ENCODE results near the gene BLZF1.
A peak's percentile ranks its signal among the peaks of the same experiment; 100 is the strongest.

The BLZF1 gene

DNA sequence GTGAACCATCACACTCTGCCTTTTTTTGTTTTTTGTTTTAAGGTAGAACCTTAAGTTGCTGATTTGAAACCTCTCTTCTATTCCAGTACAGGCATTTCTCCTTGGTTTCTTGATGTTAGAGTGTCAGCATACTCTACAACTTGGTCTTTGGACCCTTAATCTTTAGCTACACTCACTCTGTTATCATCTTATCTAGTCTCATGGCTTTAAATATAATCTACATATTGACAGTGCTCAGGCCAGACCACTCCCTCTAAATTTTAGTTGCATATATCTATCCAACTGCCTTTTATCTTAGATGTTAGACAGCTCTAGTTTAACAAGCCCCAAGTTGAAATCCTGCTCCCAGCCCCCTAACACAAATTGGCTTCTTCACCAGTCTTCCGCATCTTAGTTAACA is 22.5 kb upstream of the BLZF1 start:
- Histone ChIP-seq H3K4me1 (ENCODE audit: insufficient read depth, insufficient read length) (peaks cover 5% of the 10 kb centered on the region), H3K27me3 (ENCODE audit: insufficient read depth, insufficient read length) (no peaks in the 10 kb centered on the region), H3K4me3 (ENCODE audit: insufficient read length, low read depth) (no peak overlapping the region), H3K36me3 (ENCODE audit: insufficient read depth, insufficient read length, low read length) (no peaks in the 10 kb centered on the region), H3K9me3 (ENCODE audit: insufficient read depth, low read length) (peaks cover 16% of the 10 kb centered on the region), H3K9ac (ENCODE audit: insufficient read length, low read depth) (no peak overlapping the region)
- no peak for TF ChIP-seq SUZ12 (IDR thresholded peaks at IDR 0.05; ENCODE audit: extremely low read depth, insufficient read depth, insufficient read length)
- TF ChIP-seq ZNF274 (IDR thresholded peaks at IDR 0.05; ENCODE audit: low read depth, low read length), result no peak
- TF ChIP-seq YY1 (IDR thresholded peaks at IDR 0.05; ENCODE audit: insufficient read depth, insufficient read length), result no peak
- DNase-seq (ENCODE audit: low read depth, low spot score), result no peak

DNA sequence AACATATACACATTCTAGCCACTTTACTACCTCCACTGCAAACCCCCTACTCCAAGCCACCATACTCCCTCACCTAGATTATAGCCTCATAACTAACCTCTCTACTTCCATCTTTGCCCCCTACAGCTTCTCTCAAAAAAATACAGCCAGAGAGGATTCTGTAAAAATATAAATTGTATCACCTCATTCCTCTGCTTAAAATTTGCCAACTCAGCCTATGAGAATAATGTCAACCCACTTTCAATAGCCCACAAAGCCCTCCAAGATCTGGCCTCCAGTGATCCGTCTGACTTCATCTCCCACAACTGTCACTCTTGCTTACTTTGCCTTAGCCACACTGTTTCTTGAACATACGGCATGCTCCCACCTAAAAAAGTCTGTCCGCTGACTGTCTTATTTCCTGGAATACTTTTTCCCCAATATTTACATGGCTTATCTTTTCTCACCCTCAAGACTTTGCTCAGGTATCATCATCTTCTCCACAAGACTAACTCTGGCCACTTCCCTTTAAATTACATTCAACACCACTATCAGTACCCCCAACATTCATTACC is 21.9 kb upstream of the BLZF1 start:
- Histone ChIP-seq H3K4me3 (ENCODE audit: insufficient read length, low read depth) (no peak overlapping the region), H3K9ac (ENCODE audit: insufficient read length, low read depth) (no peak overlapping the region), H3K27me3 (ENCODE audit: insufficient read depth, insufficient read length) (no peaks in the 10 kb centered on the region), H3K4me1 (ENCODE audit: insufficient read depth, insufficient read length) (peaks cover 4% of the 10 kb centered on the region), H3K36me3 (ENCODE audit: insufficient read depth, insufficient read length, low read length) (no peaks in the 10 kb centered on the region), H3K9me3 (ENCODE audit: insufficient read depth, low read length) (peaks cover 10% of the 10 kb centered on the region)
- DNase-seq (ENCODE audit: low read depth, low spot score), result no peak
- TF ChIP-seq YY1 (IDR thresholded peaks at IDR 0.05; ENCODE audit: insufficient read depth, insufficient read length), result no peak
- no peak for TF ChIP-seq ZNF274 (IDR thresholded peaks at IDR 0.05; ENCODE audit: low read depth, low read length)
- no peak for TF ChIP-seq SUZ12 (IDR thresholded peaks at IDR 0.05; ENCODE audit: extremely low read depth, insufficient read depth, insufficient read length)

DNA sequence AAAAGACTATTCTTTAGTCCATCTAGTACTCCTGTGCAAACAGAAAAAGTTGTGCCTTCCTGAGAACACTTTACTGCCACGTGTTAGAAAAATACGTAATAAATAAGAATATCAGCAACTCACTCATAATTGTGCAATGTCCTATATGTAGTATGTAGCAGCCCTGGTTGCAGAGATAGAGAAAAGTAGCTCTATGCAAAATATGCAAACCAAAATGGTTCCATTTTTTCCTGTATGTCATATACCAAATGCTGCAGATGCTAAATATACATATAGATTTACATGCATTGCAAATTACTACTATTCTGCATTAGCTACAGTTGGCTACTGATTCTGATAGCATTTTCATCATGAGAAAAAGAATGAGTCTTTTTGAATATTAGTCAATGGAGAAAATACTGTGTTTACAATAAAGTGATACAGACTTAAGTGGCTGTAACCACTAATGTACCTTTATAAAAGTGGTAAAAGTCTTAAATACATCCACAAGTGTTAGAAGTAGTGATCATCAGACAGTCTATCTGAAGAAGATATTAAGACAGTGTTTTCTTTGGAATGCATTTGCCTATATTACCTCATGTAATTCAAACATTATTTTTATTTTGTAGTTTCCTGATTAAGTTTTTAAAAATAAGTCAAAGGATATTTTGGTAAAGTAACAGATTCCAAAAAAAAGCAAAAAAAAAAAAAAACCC is 20.2 kb upstream of the BLZF1 start:
- H3K4me3 ChIP-seq (ENCODE audit: insufficient read length, low read depth), result no peak overlapping the region

DNA sequence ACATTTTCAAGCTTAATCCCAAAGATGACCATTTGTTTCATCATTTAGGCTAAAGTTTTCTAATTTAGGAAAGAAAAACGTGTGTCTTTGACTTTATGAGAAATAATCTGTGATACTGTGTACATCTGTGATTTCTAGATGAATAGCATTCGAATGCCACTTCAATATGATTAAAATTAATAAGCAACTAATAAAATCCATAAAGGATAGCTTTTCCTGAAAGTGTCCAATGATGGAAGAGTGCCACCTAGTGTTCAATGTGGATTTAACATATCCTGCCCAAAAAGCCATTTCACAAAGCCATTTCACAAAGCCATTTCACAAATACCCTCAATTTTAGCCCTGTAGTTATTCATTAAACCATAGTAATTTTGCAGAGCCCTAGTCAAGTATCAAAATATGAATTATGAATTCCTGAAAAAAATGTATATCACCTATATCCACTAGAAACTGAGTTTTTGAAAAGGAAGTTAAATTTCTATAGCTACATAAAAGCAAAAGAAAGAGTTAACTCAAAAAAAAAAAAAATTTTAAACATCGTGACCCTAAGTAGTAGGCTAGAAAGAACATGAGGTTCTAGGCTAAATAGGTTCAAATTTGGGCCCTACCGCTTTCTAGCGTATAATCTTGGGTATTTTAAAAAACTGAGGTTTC is 19.5 kb upstream of the BLZF1 start:
- Histone ChIP-seq H3K27me3 (ENCODE audit: insufficient read depth, insufficient read length) (no peaks in the 10 kb centered on the region), H3K36me3 (ENCODE audit: insufficient read depth, insufficient read length, low read length) (no peaks in the 10 kb centered on the region), H3K4me3 (ENCODE audit: insufficient read length, low read depth) (no peak overlapping the region), H3K9ac (ENCODE audit: insufficient read length, low read depth) (no peak overlapping the region), H3K4me1 (ENCODE audit: insufficient read depth, insufficient read length) (no peaks in the 10 kb centered on the region), H3K9me3 (ENCODE audit: insufficient read depth, low read length) (no peaks in the 10 kb centered on the region)
- peak; percentile 47 for DNase-seq (ENCODE audit: low read depth, low spot score)
- TF ChIP-seq YY1 (IDR thresholded peaks at IDR 0.05; ENCODE audit: insufficient read depth, insufficient read length), result no peak
- TF ChIP-seq ZNF274 (IDR thresholded peaks at IDR 0.05; ENCODE audit: low read depth, low read length), result no peak
- no peak for TF ChIP-seq SUZ12 (IDR thresholded peaks at IDR 0.05; ENCODE audit: extremely low read depth, insufficient read depth, insufficient read length)

More for the DNA sequence above, 20.2 kb upstream of the BLZF1 start:
- no peak overlapping the region for H3K9ac ChIP-seq (ENCODE audit: insufficient read length, low read depth)
- DNase-seq (ENCODE audit: low read depth, low spot score), result no peak
- H3K4me1 ChIP-seq (ENCODE audit: insufficient read depth, insufficient read length), result no peaks in the 10 kb centered on the region
- no peaks in the 10 kb centered on the region for H3K36me3 ChIP-seq (ENCODE audit: insufficient read depth, insufficient read length, low read length)
- TF ChIP-seq ZNF274 (IDR thresholded peaks at IDR 0.05; ENCODE audit: low read depth, low read length) (no peak), SUZ12 (IDR thresholded peaks at IDR 0.05; ENCODE audit: extremely low read depth, insufficient read depth, insufficient read length) (no peak), YY1 (IDR thresholded peaks at IDR 0.05; ENCODE audit: insufficient read depth, insufficient read length) (no peak)
- H3K9me3 ChIP-seq (ENCODE audit: insufficient read depth, low read length), result no peaks in the 10 kb centered on the region
- no peaks in the 10 kb centered on the region for H3K27me3 ChIP-seq (ENCODE audit: insufficient read depth, insufficient read length)

DNA sequence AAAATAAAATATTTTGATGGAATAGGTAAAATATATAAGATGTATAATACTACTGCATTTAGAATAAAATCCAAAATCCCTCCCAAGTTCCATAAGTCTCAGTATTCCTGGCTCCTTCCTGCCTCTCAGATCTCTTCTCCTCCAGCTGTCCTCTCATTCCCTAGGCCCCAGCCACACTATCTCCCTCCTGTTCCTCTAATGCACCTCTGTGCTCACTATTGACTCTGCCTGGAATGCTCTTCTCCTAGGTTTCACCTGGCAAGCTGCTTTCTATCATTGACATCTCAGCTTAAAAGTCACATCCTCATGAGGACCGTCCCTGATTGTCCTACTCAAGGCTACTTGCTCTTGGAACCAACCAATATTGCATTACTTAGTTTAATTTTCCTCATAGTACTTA is 7.6 kb upstream of the BLZF1 start:
- no peak overlapping the region for H3K9ac ChIP-seq (ENCODE audit: insufficient read length, low read depth)
- H3K9me3 ChIP-seq (ENCODE audit: insufficient read depth, low read length), result peaks cover 6% of the 10 kb centered on the region; the same call in 1 of the 2 replicates
- H3K27me3 ChIP-seq (ENCODE audit: insufficient read depth, insufficient read length), result no peaks in the 10 kb centered on the region
- H3K4me3 ChIP-seq (ENCODE audit: insufficient read length, low read depth), result no peak overlapping the region
- TF ChIP-seq SUZ12 (IDR thresholded peaks at IDR 0.05; ENCODE audit: extremely low read depth, insufficient read depth, insufficient read length), result no peak
- no peak for TF ChIP-seq YY1 (IDR thresholded peaks at IDR 0.05; ENCODE audit: insufficient read depth, insufficient read length)
- TF ChIP-seq ZNF274 (IDR thresholded peaks at IDR 0.05; ENCODE audit: low read depth, low read length), result no peak
- DNase-seq (ENCODE audit: low read depth, low spot score), result no peak
- H3K36me3 ChIP-seq (ENCODE audit: insufficient read depth, insufficient read length, low read length), result no peaks in the 10 kb centered on the region
- H3K4me1 ChIP-seq (ENCODE audit: insufficient read depth, insufficient read length), result no peaks in the 10 kb centered on the region

DNA sequence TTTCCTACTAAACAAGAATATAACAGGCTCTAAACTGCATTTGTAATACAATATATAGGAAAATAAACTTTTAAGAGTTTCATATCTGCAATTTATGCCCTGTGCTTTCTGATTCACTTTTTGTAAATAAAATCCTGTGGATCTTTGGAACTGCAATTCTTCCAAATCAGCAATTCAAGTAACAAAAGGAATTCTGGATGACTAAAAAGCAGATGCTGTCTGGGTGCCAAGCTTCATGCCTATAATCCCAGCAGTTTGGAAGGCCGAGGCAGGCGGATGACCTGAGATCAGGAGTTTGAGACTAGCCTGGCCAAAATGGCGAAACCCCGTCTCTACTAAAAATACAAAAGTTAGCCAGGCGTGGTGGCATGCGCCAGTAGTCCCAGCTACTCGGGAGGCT is 6.7 kb upstream of the BLZF1 start:
- peaks cover 6% of the 10 kb centered on the region; the same call in 1 of the 2 replicates for H3K9me3 ChIP-seq (ENCODE audit: insufficient read depth, low read length)
- DNase-seq (ENCODE audit: low read depth, low spot score), result no peak
- H3K4me1 ChIP-seq (ENCODE audit: insufficient read depth, insufficient read length), result no peaks in the 10 kb centered on the region
- no peak overlapping the region for H3K4me3 ChIP-seq (ENCODE audit: insufficient read length, low read depth)
- no peaks in the 10 kb centered on the region for H3K36me3 ChIP-seq (ENCODE audit: insufficient read depth, insufficient read length, low read length)
- H3K9ac ChIP-seq (ENCODE audit: insufficient read length, low read depth), result no peak overlapping the region
- TF ChIP-seq ZNF274 (IDR thresholded peaks at IDR 0.05; ENCODE audit: low read depth, low read length), result no peak
- TF ChIP-seq YY1 (IDR thresholded peaks at IDR 0.05; ENCODE audit: insufficient read depth, insufficient read length), result no peak
- no peak for TF ChIP-seq SUZ12 (IDR thresholded peaks at IDR 0.05; ENCODE audit: extremely low read depth, insufficient read depth, insufficient read length)
- no peaks in the 10 kb centered on the region for H3K27me3 ChIP-seq (ENCODE audit: insufficient read depth, insufficient read length)

DNA sequence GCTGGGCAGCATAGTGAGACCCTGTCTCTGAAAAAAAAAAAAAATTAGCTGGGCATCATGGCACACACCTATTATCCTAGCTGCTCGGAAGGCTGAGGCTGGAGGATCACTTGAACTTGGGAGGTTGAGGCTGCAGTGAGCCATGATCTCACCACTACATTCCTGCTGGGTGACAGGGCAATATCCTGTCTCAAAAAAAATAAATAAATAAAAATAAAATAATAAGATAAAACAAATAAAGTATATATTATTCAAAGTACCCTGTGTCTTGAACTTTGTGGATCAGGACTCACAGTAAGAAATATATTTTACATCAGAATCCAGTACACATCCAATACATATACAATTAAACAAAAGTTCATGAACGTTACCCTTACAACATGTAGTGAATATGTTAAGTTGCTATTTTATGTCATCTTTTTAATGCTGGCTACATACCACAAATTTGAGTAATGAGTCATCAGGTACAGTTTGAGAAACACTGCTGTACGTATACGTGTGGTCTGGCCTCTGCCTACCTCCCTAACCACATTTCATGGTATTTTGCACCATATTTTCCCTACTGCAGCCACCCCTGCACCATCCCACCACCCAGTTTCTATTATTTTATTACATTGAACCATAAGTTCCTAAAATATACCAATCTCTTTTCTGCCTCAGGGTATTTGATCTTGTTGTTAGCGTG is 4.8 kb upstream of the BLZF1 start:
- H3K36me3 ChIP-seq (ENCODE audit: insufficient read depth, insufficient read length, low read length), result no peaks in the 10 kb centered on the region
- no peaks in the 10 kb centered on the region for H3K27me3 ChIP-seq (ENCODE audit: insufficient read depth, insufficient read length)
- no peak overlapping the region for H3K4me3 ChIP-seq (ENCODE audit: insufficient read length, low read depth)
- H3K9ac ChIP-seq (ENCODE audit: insufficient read length, low read depth), result no peak overlapping the region
- DNase-seq (ENCODE audit: low read depth, low spot score), result no peak
- no peaks in the 10 kb centered on the region for H3K4me1 ChIP-seq (ENCODE audit: insufficient read depth, insufficient read length)
- TF ChIP-seq YY1 (IDR thresholded peaks at IDR 0.05; ENCODE audit: insufficient read depth, insufficient read length) (no peak), ZNF274 (IDR thresholded peaks at IDR 0.05; ENCODE audit: low read depth, low read length) (no peak), SUZ12 (IDR thresholded peaks at IDR 0.05; ENCODE audit: extremely low read depth, insufficient read depth, insufficient read length) (no peak)
- H3K9me3 ChIP-seq (ENCODE audit: insufficient read depth, low read length), result peaks cover 6% of the 10 kb centered on the region; the same call in 1 of the 2 replicates

Measured in NT2/D1 (cell line).